HEK293 (cell line): ENCODE measurements around the gene CDR2L.

Source experiments
- BCL11A ChIP-seq: fragments of 450-650 bp; formaldehyde crosslinking; IDR thresholded peaks from 2 replicates; pipeline ENCODE4 v1.5.1; 2016; ENCODE audit warnings: low read depth, missing biosample characterization, missing genetic modification characterization
- BCL6B ChIP-seq: fragments of 450-650 bp; formaldehyde crosslinking; IDR thresholded peaks from 2 replicates; pipeline ENCODE4 v1.5.1; 2017; ENCODE audit warnings: missing biosample characterization, missing genetic modification characterization
- HIC1 ChIP-seq: fragments of 450-650 bp; formaldehyde crosslinking; IDR thresholded peaks from 2 replicates; pipeline ENCODE4 v1.5.1; 2016; ENCODE audit warnings: missing biosample characterization, missing genetic modification characterization
- HOXA7 ChIP-seq: sonication (generic); formaldehyde crosslinking; IDR thresholded peaks from 2 replicates; pipeline ENCODE4 v1.8.1; 2022; ENCODE audit warnings: missing genetic modification reagents, borderline replicate concordance
- INSM2 ChIP-seq: fragments of 450-650 bp; formaldehyde crosslinking; IDR thresholded peaks from 2 replicates; pipeline ENCODE4 v1.5.1; 2016; ENCODE audit warnings: missing biosample characterization, missing genetic modification characterization
- MZF1 ChIP-seq: fragments of 450-650 bp; formaldehyde crosslinking; IDR thresholded peaks from 2 replicates; pipeline ENCODE4 v1.5.1; 2017; ENCODE audit warnings: missing biosample characterization, missing genetic modification characterization, borderline replicate concordance
- OVOL3 ChIP-seq: fragments of 450-650 bp; formaldehyde crosslinking; IDR thresholded peaks from 2 replicates; pipeline ENCODE4 v1.5.1; 2016; ENCODE audit warnings: missing biosample characterization, missing genetic modification characterization
- PRDM4 ChIP-seq: fragments of 450-650 bp; formaldehyde crosslinking; IDR thresholded peaks from 2 replicates; pipeline ENCODE4 v1.5.1; 2017; ENCODE audit warnings: missing biosample characterization, missing genetic modification characterization
- TSHZ1 ChIP-seq: fragments of 450-650 bp; formaldehyde crosslinking; IDR thresholded peaks from 2 replicates; pipeline ENCODE4 v1.5.1; 2016; ENCODE audit warnings: missing biosample characterization, missing genetic modification characterization, borderline replicate concordance
- ZBTB17 ChIP-seq: fragments of 450-650 bp; formaldehyde crosslinking; IDR thresholded peaks from 2 replicates; pipeline ENCODE4 v1.5.1; 2016; ENCODE audit warnings: missing biosample characterization, missing genetic modification characterization
- ZBTB7A ChIP-seq: fragments of 450-650 bp; formaldehyde crosslinking; IDR thresholded peaks from 2 replicates; pipeline ENCODE4 v1.5.1; 2016; ENCODE audit warnings: low read depth, missing biosample characterization, missing genetic modification characterization
- ZEB2 ChIP-seq: fragments of 450-650 bp; formaldehyde crosslinking; IDR thresholded peaks from 2 replicates; pipeline ENCODE4 v1.5.1; 2016; ENCODE audit warnings: missing biosample characterization, missing genetic modification characterization
- ZNF121 ChIP-seq: fragments of 450-650 bp; formaldehyde crosslinking; IDR thresholded peaks from 2 replicates; pipeline ENCODE4 v1.5.1; 2016; ENCODE audit warnings: missing biosample characterization, missing genetic modification characterization
- ZNF174 ChIP-seq: fragments of 450-650 bp; formaldehyde crosslinking; IDR thresholded peaks from 2 replicates; pipeline ENCODE4 v1.5.0; 2017; ENCODE audit warnings: missing biosample characterization, mild to moderate bottlenecking, missing genetic modification characterization
- ZNF2 ChIP-seq: fragments of 450-650 bp; formaldehyde crosslinking; IDR thresholded peaks from 2 replicates; pipeline ENCODE4 v1.5.1; 2016; ENCODE audit warnings: missing biosample characterization, missing genetic modification characterization
- ZNF223 ChIP-seq: fragments of 450-650 bp; formaldehyde crosslinking; IDR thresholded peaks from 2 replicates; pipeline ENCODE4 v1.5.1; 2016; ENCODE audit warnings: missing biosample characterization, missing genetic modification characterization
- ZNF239 ChIP-seq: fragments of 450-650 bp; formaldehyde crosslinking; IDR thresholded peaks from 2 replicates; pipeline ENCODE4 v1.5.1; 2016; ENCODE audit warnings: missing biosample characterization, missing genetic modification characterization
- ZNF248 ChIP-seq: fragments of 450-650 bp; formaldehyde crosslinking; IDR thresholded peaks from 2 replicates; pipeline ENCODE4 v1.5.1; 2017; ENCODE audit warnings: missing biosample characterization, missing genetic modification characterization
- ZNF366 ChIP-seq: fragments of 450-650 bp; formaldehyde crosslinking; conservative IDR thresholded peaks from 2 replicates; pipeline ENCODE4 v1.5.1; 2016; ENCODE audit warnings: missing biosample characterization, missing genetic modification characterization
- ZNF501 ChIP-seq: fragments of 450-650 bp; formaldehyde crosslinking; IDR thresholded peaks from 2 replicates; pipeline ENCODE4 v1.5.1; 2016; ENCODE audit warnings: missing biosample characterization, missing genetic modification characterization
- ZNF521 ChIP-seq: fragments of 450-650 bp; formaldehyde crosslinking; IDR thresholded peaks from 2 replicates; pipeline ENCODE4 v1.5.1; 2017; ENCODE audit warnings: missing biosample characterization, mild to moderate bottlenecking, missing genetic modification characterization
- ZNF548 ChIP-seq: fragments of 450-650 bp; formaldehyde crosslinking; IDR thresholded peaks from 2 replicates; pipeline ENCODE4 v1.5.1; 2016; ENCODE audit warnings: missing biosample characterization, missing genetic modification characterization
- ZNF626 ChIP-seq: fragments of 450-650 bp; sonication (Bioruptor Pico); formaldehyde crosslinking; IDR thresholded peaks from 2 replicates; pipeline ENCODE4 v1.5.1; 2018; ENCODE audit warnings: missing biosample characterization, missing genetic modification characterization, inconsistent platforms
- ZNF660 ChIP-seq: fragments of 450-650 bp; IDR thresholded peaks from 2 replicates; pipeline ENCODE4 v1.5.1; 2018; ENCODE audit warnings: missing biosample characterization, mild to moderate bottlenecking, missing genetic modification characterization
- ZNF670 ChIP-seq: fragments of 450-650 bp; formaldehyde crosslinking; IDR thresholded peaks from 2 replicates; pipeline ENCODE4 v1.5.1; 2016; ENCODE audit warnings: missing biosample characterization, missing genetic modification characterization, low read depth
- ZNF704 ChIP-seq: fragments of 450-650 bp; formaldehyde crosslinking; IDR thresholded peaks from 2 replicates; pipeline ENCODE4 v1.5.1; 2016; ENCODE audit warnings: missing biosample characterization, missing genetic modification characterization
- ZNF837 ChIP-seq: fragments of 450-650 bp; formaldehyde crosslinking; IDR thresholded peaks from 2 replicates; pipeline ENCODE4 v1.5.1; 2016; ENCODE audit warnings: missing biosample characterization, missing genetic modification characterization
- ZSCAN30 ChIP-seq: fragments of 450-650 bp; IDR thresholded peaks from 2 replicates; pipeline ENCODE4 v1.5.1; 2018; ENCODE audit warnings: missing biosample characterization, mild to moderate bottlenecking, missing genetic modification characterization, moderate library complexity

Gene CDR2L

GRCh38 chr17:74972107-74972972 is 15.1 kb upstream of the CDR2L start, which contains the start of gene HID1 (continued):
- TF ChIP-seq ZNF626 (tag by site-specific recombination): no peak
- TF ChIP-seq ZBTB7A (tag by site-specific recombination): peak; percentile 77
- TF ChIP-seq ZNF670 (tag by site-specific recombination): no peak
- TF ChIP-seq ZNF366 (tag by site-specific recombination): no peak
- no peak for TF ChIP-seq ZNF174 (tag by site-specific recombination)
- no peak for TF ChIP-seq HOXA7 (CRISPR knock-in tag)
- TF ChIP-seq ZEB2 (tag by site-specific recombination): 0 out of 2 replicates have a peak, but pooled peaks have one; percentile 55
- TF ChIP-seq ZNF2 (tag by site-specific recombination): no peak
- TF ChIP-seq TSHZ1 (tag by site-specific recombination): no peak
- 0 out of 2 replicates have a peak, but pooled peaks have one; percentile 3 for TF ChIP-seq PRDM4 (tag by site-specific recombination)
- TF ChIP-seq ZNF837 (tag by site-specific recombination): no peak
- TF ChIP-seq ZNF248 (tag by site-specific recombination): no peak
- TF ChIP-seq OVOL3 (tag by site-specific recombination): no peak
- no peak for TF ChIP-seq ZNF501 (tag by site-specific recombination)
- no peak for TF ChIP-seq BCL11A
- TF ChIP-seq HIC1 (tag by site-specific recombination): no peak; the same call in 1 of the 2 replicates
- TF ChIP-seq ZNF548: no peak
- no peak for TF ChIP-seq INSM2 (tag by site-specific recombination)
- no peak for TF ChIP-seq ZNF121
- TF ChIP-seq ZNF521: no peak
- no peak for TF ChIP-seq ZNF223 (tag by site-specific recombination)
- TF ChIP-seq ZSCAN30 (tag by site-specific recombination): no peak
- TF ChIP-seq ZBTB17 (tag by site-specific recombination): no peak
- TF ChIP-seq MZF1 (tag by site-specific recombination): no peak
- no peak for TF ChIP-seq BCL6B (tag by site-specific recombination)
- no peak for TF ChIP-seq ZNF660 (tag by site-specific recombination)
- TF ChIP-seq ZNF239 (tag by site-specific recombination): no peak
- TF ChIP-seq ZNF704 (tag by site-specific recombination): no peak
